Thyroid gland (tissue), 4 donors: Measurements from ENCODE around the gene CAPN10. TPM values are rescaled to one million over a fixed set of nuclear protein-coding genes. Genes with fewer than 3 reads are reported as not detected.

Experiments used
- DNase-seq, 2 donors: peaks; one replicate each; pipeline ENCODE4 v3.0.0-alpha.2; 2019
- H3K27ac ChIP-seq, 3 donors: fragments of 200-600 bp; sonication (generic); 1 replicate in 2 of 3; 2 replicates in 1 of 3; pipeline ENCODE4 v1.5.1; 2016 to 2019; ENCODE audit warnings: mild to moderate bottlenecking in 1 of 3, moderate library complexity in 1 of 3
- H3K27me3 ChIP-seq: fragments of 200-600 bp; sonication (generic); one replicate; pipeline ENCODE4 v1.5.1; 2019
- H3K36me3 ChIP-seq, 2 donors: fragments of 200-600 bp; sonication (generic); one replicate each; pipeline ENCODE4 v1.5.1; 2016 to 2019
- H3K4me1 ChIP-seq, 2 donors: fragments of 200-600 bp; sonication (generic); one replicate each; pipeline ENCODE4 v1.5.1; 2017 to 2019
- H3K4me3 ChIP-seq, 3 donors: fragments of 200-600 bp; sonication (generic); replicated peaks in 1 of 3; 1 replicate in 2 of 3; 2 replicates in 1 of 3; pipeline ENCODE4 v1.5.1; 2016; ENCODE audit warnings: mild to moderate bottlenecking in 1 of 3
- H3K9me3 ChIP-seq: fragments of 200-600 bp; sonication (generic); one replicate; pipeline ENCODE4 v1.5.1; 2017
- CTCF ChIP-seq, 6 experiments: fragments of 200-600 bp in 3 of 6; fragments of 450-650 bp in 3 of 6; sonication (generic) in 3 of 6; IDR thresholded peaks; one replicate each; pipeline ENCODE4 v1.5.1; 2016 to 2019; ENCODE audit warnings: antibody characterized with exemption in 6 of 6, mild to moderate bottlenecking in 2 of 6, inconsistent platforms in 1 of 6, moderate library complexity in 1 of 6
- POLR2A ChIP-seq, 2 donors: fragments of 450-650 bp; IDR thresholded peaks; one replicate each; pipeline ENCODE4 v1.6.1; 2017; ENCODE audit warnings: antibody characterized with exemption in 2 of 2, mild to moderate bottlenecking in 2 of 2, moderate library complexity in 1 of 2
- WGBS, 2 donors: methylation state at CpG; one replicate each; pipeline ENCODE4 v1.1.5; 2017; 5-methylcytosine and 5-hydroxymethylcytosine counted together
- intact Hi-C: fragments of 100-400 bp; cut with DNase I; formaldehyde crosslinking; loops from one replicate; pipeline ENCODE4 v1.15.1; 2023
- total RNA-seq, 4 donors: library from RNA; depleted of rRNA; stranded (reverse); fragments of >200 nt; gene quantifications; one replicate each; pipeline ENCODE4 v1.2.3, GENCODE V29; 2016

The CAPN10 gene
- total RNA-seq, 4 donors from 2014 or later: 19.3 to 25.3 (median 21.7) TPM

GRCh38 chr2:240645801-240646175, 59.3 kb downstream of the CAPN10 start:
- Histone ChIP-seq H3K4me3 (no peak overlapping the region), H3K36me3 (no peaks in the 10 kb centered on the region), H3K27ac (no peak overlapping the region), H3K9me3 (no peaks in the 10 kb centered on the region), H3K4me1 (no peaks in the 10 kb centered on the region), H3K27me3 (no peaks in the 10 kb centered on the region)
- intact Hi-C loops: no loop called here
- 87 to 95% methylated on average over 3 to 10 of the region's 10 CpGs for WGBS, 2 donors
- TF ChIP-seq CTCF (IDR thresholded peaks at IDR 0.05) (no peak), POLR2A (IDR thresholded peaks at IDR 0.05) (no peak)
- DNase-seq: no peak

- TF ChIP-seq CTCF (IDR thresholded peaks at IDR 0.05) (no peak), POLR2A (IDR thresholded peaks at IDR 0.05) (no peak)
- WGBS, 2 donors: 83 to 85% methylated on average over 30 to 33 of the region's 36 CpGs
- Histone ChIP-seq H3K36me3 (no peaks in the 10 kb centered on the region), H3K9me3 (no peaks in the 10 kb centered on the region), H3K4me1 (no peaks in the 10 kb centered on the region), H3K27me3 (no peaks in the 10 kb centered on the region), H3K4me3 (no peak overlapping the region), H3K27ac (no peak overlapping the region)
- DNase-seq: no peak
- intact Hi-C loops: no loop called here
These were observed 59.8 kb downstream of the CAPN10 start for GRCh38 chr2:240646176-240646899.

GRCh38 chr2:240646900-240647502, 60.5 kb downstream of the CAPN10 start:
- H3K27me3 ChIP-seq: no peaks in the 10 kb centered on the region
- H3K27ac ChIP-seq: no peak overlapping the region
- no peaks in the 10 kb centered on the region for H3K36me3 ChIP-seq
- WGBS, 2 donors: 74 to 80% methylated on average over 14 to 20 of the region's 30 CpGs
- no peaks in the 10 kb centered on the region for H3K9me3 ChIP-seq
- H3K4me1 ChIP-seq: no peaks in the 10 kb centered on the region
- DNase-seq: no peak
- intact Hi-C loops: no loop called here
- TF ChIP-seq CTCF (IDR thresholded peaks at IDR 0.05) (no peak), POLR2A (IDR thresholded peaks at IDR 0.05) (no peak)
- H3K4me3 ChIP-seq: no peak overlapping the region

GRCh38 chr2:240647503-240648154, 61.1 kb downstream of the CAPN10 start:
- H3K27me3 ChIP-seq: no peaks in the 10 kb centered on the region
- WGBS, 2 donors: 72 to 75% methylated on average over 19 to 22 of the region's 22 CpGs
- no peaks in the 10 kb centered on the region for H3K9me3 ChIP-seq
- no peak for TF ChIP-seq POLR2A (IDR thresholded peaks at IDR 0.05)
- TF ChIP-seq CTCF (IDR thresholded peaks at IDR 0.05): no peak
- H3K27ac ChIP-seq: no peak overlapping the region
- no peak for DNase-seq
- no peak overlapping the region for H3K4me3 ChIP-seq
- intact Hi-C loops: no loop called here
- H3K4me1 ChIP-seq: no peaks in the 10 kb centered on the region
- H3K36me3 ChIP-seq: no peaks in the 10 kb centered on the region

- H3K4me1 ChIP-seq: no peaks in the 10 kb centered on the region
- 75 to 94% methylated on average over 4 to 5 of the region's 6 CpGs for WGBS, 2 donors
- no peaks in the 10 kb centered on the region for H3K9me3 ChIP-seq
- intact Hi-C loops: no loop called here
- no peak overlapping the region for H3K4me3 ChIP-seq
- H3K27ac ChIP-seq: no peak overlapping the region
- no peaks in the 10 kb centered on the region for H3K27me3 ChIP-seq
- H3K36me3 ChIP-seq: no peaks in the 10 kb centered on the region
- no peak for TF ChIP-seq POLR2A (IDR thresholded peaks at IDR 0.05)
- no peak for TF ChIP-seq CTCF (IDR thresholded peaks at IDR 0.05)
- no peak for DNase-seq
These were observed 61.7 kb downstream of the CAPN10 start for GRCh38 chr2:240648155-240648649.
